ENCODE data around the gene SRGAP2C.
"Not testable (repeated sequence)": the region's sequence is repeated elsewhere in the genome, so short reads cannot be mapped to it uniquely, and the experiment has no call there.

- TF ChIP-seq, protein P1, sequence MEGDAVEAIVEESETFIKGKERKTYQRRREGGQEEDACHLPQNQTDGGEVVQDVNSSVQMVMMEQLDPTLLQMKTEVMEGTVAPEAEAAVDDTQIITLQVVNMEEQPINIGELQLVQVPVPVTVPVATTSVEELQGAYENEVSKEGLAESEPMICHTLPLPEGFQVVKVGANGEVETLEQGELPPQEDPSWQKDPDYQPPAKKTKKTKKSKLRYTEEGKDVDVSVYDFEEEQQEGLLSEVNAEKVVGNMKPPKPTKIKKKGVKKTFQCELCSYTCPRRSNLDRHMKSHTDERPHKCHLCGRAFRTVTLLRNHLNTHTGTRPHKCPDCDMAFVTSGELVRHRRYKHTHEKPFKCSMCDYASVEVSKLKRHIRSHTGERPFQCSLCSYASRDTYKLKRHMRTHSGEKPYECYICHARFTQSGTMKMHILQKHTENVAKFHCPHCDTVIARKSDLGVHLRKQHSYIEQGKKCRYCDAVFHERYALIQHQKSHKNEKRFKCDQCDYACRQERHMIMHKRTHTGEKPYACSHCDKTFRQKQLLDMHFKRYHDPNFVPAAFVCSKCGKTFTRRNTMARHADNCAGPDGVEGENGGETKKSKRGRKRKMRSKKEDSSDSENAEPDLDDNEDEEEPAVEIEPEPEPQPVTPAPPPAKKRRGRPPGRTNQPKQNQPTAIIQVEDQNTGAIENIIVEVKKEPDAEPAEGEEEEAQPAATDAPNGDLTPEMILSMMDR (IDR thresholded peaks at IDR 0.05) = not testable (repeated sequence)
- TF ChIP-seq POLR2A, EP300 (IDR thresholded peaks at IDR 0.05): not testable (repeated sequence)
Observed at GRCh38 chr1:121230636-121231035, 45.9 kb downstream of the SRGAP2C start.
